RPMI8226 (cell line): Measurements from ENCODE around the gene SLC39A9.
"Not testable (repeated sequence)": the region's sequence is repeated elsewhere in the genome, so short reads cannot be mapped to it uniquely, and the experiment has no call there.

Experiments
- DNase-seq: peaks from one replicate; pipeline ENCODE4 v3.0.0-alpha.2; 2015

SLC39A9 gene

GRCh38 chr14:69428289-69428998 lies 30.0 kb downstream of the SLC39A9 start:
- no peak for DNase-seq

- DNase-seq: no peak
These were observed 31.2 kb downstream of the SLC39A9 start for GRCh38 chr14:69429643-69430042.

DNA sequence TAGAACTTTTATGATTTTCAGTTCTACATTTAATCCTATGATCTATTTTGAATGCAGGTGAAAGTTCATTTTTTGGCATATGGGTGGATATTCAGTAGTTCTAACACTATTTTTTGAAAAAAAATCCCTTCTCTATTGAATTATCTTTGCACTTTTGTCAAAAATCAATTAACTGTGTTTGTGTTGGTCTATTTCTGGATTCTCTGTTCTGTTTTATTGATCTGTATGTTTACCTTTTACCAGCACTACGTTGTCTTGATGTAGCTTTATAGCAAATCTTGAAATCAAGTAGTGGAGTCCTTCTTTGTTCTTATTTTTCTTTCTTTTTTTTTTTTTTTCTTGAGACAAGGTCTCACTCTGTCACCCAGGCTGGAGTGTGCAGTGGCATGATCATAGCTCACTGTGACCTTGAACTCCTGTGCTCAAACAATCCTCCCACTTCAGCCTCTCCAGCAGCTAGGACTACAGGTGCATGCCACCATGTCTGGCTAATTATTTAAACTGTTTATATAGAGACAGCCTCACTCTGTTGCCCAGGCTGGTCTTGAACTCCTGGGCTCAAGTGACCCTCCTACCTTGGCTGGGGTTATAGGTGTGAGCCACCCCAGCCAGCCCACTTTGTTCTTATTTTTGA lies 31.9 kb downstream of the SLC39A9 start:
- DNase-seq: no peak

- no peak for DNase-seq
These were observed 33.9 kb downstream of the SLC39A9 start for GRCh38 chr14:69432364-69432763.

GRCh38 chr14:69439521-69440270 lies 41.2 kb downstream of the SLC39A9 start:
- no peak for DNase-seq

GRCh38 chr14:69441948-69442347 lies 43.5 kb downstream of the SLC39A9 start:
- DNase-seq: no peak

DNA sequence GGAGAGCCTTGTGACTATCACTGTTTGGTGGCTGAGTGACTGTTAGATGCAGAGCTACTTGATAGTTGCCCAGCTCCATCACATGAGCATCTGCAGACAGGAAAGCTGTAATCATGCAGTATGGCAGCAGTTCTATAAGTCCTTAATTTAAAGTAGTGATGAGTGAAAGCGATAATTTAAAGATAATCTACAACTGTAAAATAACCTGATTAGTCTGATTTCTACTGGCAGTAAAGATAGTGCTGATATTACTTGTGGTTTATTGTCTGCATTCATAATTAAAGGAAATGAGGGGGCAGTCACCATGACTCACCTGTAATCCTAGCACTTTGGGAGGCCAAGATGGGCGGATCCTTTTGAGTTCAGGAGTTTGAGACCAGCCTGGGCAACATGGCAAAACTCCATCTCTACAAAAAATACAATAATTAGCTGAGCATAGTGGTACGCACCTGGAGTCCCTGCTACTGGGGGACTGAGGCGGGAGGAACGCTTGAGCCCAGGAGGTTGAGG lies 44.9 kb downstream of the SLC39A9 start:
- DNase-seq: no peak

DNA sequence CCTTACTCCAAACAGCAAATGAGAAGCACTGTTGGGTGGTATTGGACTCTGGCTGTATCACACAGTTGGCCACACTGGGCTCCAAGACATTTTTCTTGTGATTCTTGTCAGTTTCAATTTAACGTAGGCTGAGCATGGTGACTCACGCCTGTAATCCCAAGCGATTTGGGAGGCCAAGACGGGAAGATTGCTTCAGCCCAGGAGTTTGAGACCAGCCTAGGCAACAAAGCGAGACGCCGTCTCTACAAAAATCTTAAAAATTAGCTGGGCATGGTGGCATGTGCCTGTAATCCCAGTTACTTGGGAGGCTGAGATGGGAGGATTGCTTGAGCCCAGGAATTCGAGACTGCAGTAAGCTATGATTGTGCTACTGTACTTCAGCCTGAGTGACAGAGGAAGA lies 50.7 kb downstream of the SLC39A9 start:
- DNase-seq: no peak

DNA sequence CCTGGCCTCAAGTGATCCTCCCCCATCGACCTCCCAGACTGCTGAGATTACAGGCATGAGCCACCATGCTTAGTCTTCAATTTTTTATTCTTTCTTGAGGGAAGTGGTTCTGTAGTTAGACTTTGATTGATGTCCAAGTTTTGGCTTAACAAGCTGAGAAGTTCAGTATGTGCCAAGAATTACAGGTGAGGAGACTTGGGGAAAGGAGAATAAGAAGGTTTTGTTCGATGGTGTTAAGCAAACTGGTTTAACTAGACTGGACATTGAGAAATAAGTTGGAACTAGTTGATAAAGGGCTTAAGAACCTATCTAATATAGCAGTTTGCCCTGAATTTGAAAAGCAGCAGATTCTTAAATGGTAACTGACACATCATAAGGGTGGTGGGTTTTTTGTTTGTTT lies 53.4 kb downstream of the SLC39A9 start:
- DNase-seq: no peak

- DNase-seq: no peak
These were observed 59.9 kb downstream of the SLC39A9 start for GRCh38 chr14:69458350-69458749.

GRCh38 chr14:69459122-69459521 lies 60.6 kb downstream of the SLC39A9 start:
- DNase-seq: no peak

DNA sequence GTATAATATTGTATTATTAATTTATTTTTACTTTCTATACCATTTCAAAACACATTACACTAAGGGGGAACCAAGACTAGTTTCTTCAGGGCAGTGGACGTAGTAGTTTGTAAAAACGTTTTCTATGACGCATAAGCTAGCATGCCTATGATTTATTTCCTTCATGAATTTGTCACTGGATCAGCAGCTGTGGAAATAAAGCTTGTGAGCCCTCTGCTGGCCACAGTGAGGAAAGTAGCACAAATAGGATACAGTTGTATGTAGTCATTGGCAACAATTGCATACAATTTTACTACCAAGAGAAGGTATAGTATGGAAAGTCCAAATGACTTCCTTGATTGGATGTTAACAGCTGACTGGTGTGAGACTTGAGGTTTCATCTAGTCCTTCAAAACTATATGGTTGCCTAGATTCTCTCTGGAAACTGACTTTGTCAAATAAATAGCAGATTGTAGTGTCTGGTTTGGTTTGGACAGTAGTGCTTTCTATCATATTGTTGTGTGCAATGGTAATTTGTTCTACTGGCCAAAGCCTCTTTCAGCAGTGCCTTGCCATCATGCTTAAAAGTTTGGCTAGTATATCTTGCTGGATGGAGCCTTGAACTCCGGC lies 61.7 kb downstream of the SLC39A9 start:
- DNase-seq: peak; percentile 43

DNA sequence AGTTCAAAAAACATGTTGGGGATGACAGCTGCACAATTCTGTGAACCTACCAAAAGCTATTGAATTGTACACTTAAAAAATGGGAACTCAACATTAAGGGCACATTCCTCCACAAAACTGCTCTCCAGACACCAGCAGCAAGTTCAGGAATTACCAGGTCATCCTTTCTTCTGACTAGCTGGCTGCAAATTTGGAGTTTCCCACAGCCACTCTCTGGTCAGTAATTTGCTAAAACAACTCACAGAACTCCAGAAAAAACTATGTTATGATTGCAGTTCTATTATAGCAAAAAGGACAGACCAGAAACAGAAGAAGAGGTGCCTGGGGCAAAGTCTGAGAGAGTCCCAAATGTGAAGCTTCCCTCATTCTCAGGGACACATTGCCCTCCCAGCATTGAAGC lies 65.9 kb downstream of the SLC39A9 start:
- DNase-seq: no peak

DNA sequence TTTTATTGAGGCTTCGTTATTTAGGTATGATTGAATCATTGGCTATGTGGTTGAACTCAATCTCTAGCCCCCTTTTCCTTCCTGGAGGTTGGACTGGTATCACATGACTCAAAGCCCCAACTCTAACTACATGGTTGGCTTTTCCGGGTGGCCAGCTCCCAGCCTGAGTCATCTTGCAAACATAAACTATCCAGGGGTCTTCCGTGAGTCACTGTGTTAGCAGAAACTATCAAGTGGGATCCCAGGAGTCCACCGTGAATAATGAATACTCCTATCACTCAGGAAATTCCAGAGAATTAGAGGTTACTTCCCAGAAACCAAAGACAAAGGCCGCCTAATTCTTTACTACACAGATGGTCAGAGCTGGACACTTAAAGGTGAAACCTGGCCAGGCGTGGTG lies 66.3 kb downstream of the SLC39A9 start:
- DNase-seq: no peak

DNA sequence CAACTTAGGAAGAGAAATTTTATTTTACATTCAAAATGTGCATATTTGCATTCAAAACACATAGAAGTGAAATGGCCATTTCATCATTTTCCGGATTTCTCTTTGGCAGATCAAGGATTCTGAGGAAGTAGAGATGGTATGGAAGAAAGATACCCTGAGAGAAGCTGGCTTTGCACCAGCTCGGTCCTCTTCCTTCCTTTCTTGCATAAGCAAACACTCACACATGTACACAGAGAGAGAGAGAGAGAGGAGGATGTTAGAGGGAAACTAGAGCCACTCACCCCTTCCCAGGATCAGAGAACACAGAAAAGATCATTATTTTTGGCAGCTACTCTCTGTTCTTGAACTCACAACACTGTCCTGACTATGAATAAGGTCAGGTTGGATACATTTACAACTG lies 70.5 kb downstream of the SLC39A9 start:
- no peak for DNase-seq

DNA sequence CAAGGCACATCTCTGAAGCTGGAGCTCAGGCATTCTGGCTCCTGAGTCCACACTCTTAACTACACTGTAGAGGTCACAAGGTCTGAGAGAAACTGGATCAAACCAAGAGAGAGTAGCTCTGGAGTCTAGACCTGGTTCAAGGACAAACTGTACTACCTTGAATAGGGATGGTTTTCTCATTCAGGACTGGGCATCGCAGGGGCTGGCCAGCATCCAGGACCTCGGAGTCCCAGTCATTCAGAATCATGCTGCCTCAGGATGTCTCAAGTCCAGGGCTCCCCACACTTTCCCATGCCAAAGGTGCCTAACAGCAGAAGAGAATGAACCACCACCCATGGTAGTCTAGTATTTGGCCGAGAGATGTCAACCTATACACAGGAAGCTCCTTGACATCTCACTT lies 72.9 kb downstream of the SLC39A9 start:
- DNase-seq: no peak

DNA sequence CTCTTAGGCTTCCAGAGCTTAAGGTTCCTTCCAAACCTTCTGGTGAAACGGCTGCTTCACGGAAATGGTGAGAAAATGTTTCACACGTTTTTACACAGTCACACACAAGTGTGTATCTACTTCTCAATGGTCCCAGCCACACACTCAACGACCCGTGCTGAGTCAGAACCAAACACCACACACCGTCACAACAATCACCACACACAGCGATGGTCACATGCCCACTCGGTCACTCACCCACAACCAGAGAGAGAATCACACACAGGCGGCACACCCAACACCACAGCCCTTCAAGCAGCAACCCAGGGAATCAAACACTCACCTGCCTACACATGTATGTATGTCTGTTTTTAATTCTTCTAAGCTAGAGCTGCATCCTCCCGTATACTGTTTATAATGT lies 73.4 kb downstream of the SLC39A9 start:
- no peak for DNase-seq

DNA sequence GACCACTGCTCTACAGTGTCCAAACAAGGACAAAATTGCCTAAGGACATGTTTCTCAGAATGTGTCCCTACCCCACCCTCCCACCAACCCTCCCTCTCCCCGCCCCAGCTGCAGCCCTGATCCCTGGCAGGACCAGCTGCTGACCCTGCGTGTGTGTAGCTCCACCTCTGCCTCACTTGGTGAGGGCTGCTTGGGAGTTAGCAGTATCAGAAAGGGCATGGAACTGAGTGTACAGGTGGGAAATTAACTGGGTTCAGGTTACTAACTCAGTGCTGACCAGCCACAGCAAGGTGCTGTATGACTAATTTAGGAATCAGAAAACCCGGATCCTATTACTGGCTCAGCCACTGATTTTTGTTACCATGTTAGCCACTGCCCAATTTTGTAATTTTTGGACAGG lies 74.8 kb downstream of the SLC39A9 start:
- no peak for DNase-seq

DNA sequence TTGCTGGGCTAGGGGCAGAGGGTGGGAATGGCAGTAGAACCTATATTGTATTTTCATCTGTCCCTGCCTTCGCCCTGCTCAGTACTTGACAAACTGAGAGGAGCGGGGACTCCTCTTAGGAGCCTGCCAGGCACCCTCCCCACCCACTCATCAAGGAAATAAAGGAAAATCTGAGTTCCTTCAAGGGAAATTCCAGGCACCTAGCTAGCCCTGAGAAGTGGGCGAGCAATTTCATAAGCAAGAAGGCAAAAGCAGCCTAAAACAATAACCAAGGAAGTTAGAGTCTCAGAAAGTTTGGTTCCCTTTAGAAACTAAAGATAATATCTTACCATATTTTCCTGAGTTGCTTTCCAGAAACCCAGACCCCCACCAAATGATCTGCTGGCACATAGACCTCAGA lies 75.5 kb downstream of the SLC39A9 start:
- no peak for DNase-seq

DNA sequence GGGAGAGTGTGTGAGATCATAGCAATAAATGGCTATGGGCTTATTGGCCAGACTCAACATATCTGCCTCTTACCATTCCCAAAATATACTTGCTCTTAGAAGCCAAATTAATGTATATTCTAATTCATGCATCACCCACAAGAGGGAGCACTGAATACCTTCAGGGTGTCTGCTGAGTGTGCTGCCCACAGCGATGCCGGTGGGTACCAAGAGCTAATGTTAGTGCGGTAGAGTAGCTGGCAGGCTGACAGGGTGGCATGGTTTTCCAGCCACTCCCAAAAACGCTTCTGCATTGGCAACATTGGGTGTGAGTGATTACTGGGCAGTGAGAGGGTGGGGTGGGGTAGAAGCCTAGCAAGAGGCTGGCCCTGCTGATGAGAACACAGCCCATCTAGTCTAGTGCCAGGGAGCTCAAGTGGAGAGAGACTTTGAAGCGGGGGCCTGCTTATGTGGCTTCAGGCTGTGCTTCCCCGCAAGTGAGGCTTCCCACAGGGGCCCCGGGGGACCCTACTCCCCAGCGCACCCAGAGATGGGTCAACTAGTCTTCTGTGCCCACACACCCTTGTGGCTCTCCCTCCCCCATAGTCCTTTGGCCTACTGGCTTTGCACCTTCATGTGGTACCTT lies 76.8 kb downstream of the SLC39A9 start:
- DNase-seq: peak; percentile 48

- DNase-seq: not testable (repeated sequence)
These were observed 78.4 kb downstream of the SLC39A9 start for GRCh38 chr14:69476824-69477450.

GRCh38 chr14:69478055-69478454 lies 79.6 kb downstream of the SLC39A9 start:
- DNase-seq: not testable (repeated sequence)

DNA sequence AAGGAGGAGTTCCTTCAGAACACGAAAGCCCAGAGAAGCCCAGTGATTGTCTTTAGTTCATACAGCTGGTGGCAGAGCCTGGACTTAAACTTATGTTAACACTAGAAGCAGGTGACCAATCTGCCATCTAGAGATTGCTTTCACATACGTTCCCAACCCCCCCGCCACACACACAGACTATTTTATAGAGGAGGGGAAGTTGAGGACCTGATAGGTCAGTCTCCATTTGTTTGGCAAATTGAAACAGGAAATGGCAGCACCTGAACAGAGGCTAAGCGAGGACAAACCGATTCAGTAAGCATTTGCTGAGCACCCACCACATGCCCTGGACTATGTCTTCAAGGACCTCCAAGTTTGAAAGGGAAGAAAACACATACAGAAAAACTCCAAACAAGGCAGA lies 81.2 kb downstream of the SLC39A9 start:
- no peak for DNase-seq
